Panc1 (cell line): ENCODE measurements around the gene PDLIM7. TPM values are rescaled to one million over a fixed set of nuclear protein-coding genes. Genes with fewer than 3 reads are reported as not detected.

Source experiments
- ATAC-seq: fragments of 200-7000 bp; cut with Tn5 transposase; 2 replicates; pipeline ENCODE4 v1.9.1; 2020; ENCODE audit warnings: mild to moderate bottlenecking, moderate library complexity
- BruUV-seq: library from RNA; stranded (reverse); fragments of 400-500 nt; replicated peaks from 2 replicates; lab custom pipeline; 2021; lab: Mats Ljungman, UMichigan
- CTCF ChIA-PET: fragments of 300-600 bp; sonication (Branson Sonifier 250); formaldehyde crosslinking; loops from one replicate; lab custom pipeline; 2022; ENCODE audit warnings: antibody characterized with exemption; lab: Charles Lee
- POLR2A ChIA-PET: fragments of 300-600 bp; sonication (Branson Sonifier 250); formaldehyde crosslinking; loops from one replicate; lab custom pipeline; 2022; ENCODE audit warnings: antibody characterized with exemption; lab: Charles Lee
- DNase-seq: peaks from one replicate; pipeline ENCODE4 v3.0.0-alpha.2; 2010; ENCODE audit warnings: low read depth, low spot score
- H3K27ac ChIP-seq: 2 replicates; pipeline ENCODE4 v1.5.1; 2011; ENCODE audit warnings: mild to moderate bottlenecking, low read length, inconsistent platforms
- H3K27me3 ChIP-seq: fragments of 200-500 bp; sonication (Bioruptor generic); 2 replicates; pipeline ENCODE4 v1.6.0; 2014; ENCODE audit warnings: low read length, inconsistent platforms; ENCODE audit not compliant: control insufficient read depth, insufficient read depth
- H3K36me3 ChIP-seq: fragments of 200-500 bp; sonication (Bioruptor generic); 2 replicates; pipeline ENCODE4 v1.5.1; 2014; ENCODE audit warnings: inconsistent platforms, mild to moderate bottlenecking, low read length, moderate library complexity; ENCODE audit not compliant: control insufficient read depth, insufficient read depth
- H3K4me1 ChIP-seq: 2 replicates; pipeline ENCODE4 v1.5.1; 2011; ENCODE audit warnings: inconsistent platforms, mild to moderate bottlenecking, low read length, moderate library complexity; ENCODE audit not compliant: control insufficient read depth, insufficient read depth
- H3K4me3 ChIP-seq, 2 experiments: 2 replicates each; pipeline ENCODE4 v1.5.1; 2011 to 2012; ENCODE audit warnings: low read depth in 2 of 2, low read length in 2 of 2, mild to moderate bottlenecking in 2 of 2, inconsistent platforms in 1 of 2, moderate library complexity in 1 of 2
- H3K9me3 ChIP-seq: fragments of 200-500 bp; sonication (Bioruptor generic); 2 replicates; pipeline ENCODE4 v1.5.1; 2014; ENCODE audit warnings: low read depth, mild to moderate bottlenecking, inconsistent platforms, low read length, moderate library complexity; ENCODE audit not compliant: control insufficient read depth, insufficient read depth
- CTCF ChIP-seq: fragments of 450-650 bp; IDR thresholded peaks from 2 replicates; pipeline ENCODE4 v1.5.1; 2017; ENCODE audit warnings: mild to moderate bottlenecking
- POLR2AphosphoS5 ChIP-seq: IDR thresholded peaks from 2 replicates; pipeline ENCODE4 v1.6.1; 2012; ENCODE audit warnings: mild to moderate bottlenecking, low read depth, low read length, moderate library complexity
- REST ChIP-seq, 2 experiments: IDR thresholded peaks; 2 replicates each; pipeline ENCODE4 v1.6.1; 2011 to 2012; ENCODE audit warnings: low read depth in 2 of 2, control low read depth in 1 of 2, low read length in 1 of 2, mild to moderate bottlenecking in 1 of 2, moderate library complexity in 1 of 2; ENCODE audit not compliant: insufficient read depth in 1 of 2
- SIN3A ChIP-seq: IDR thresholded peaks from 2 replicates; pipeline ENCODE4 v1.6.1; 2012; ENCODE audit warnings: low read depth, mild to moderate bottlenecking, low read length, moderate library complexity, borderline replicate concordance; ENCODE audit not compliant: insufficient read depth
- TCF7L2 ChIP-seq: IDR thresholded peaks from 2 replicates; pipeline ENCODE4 v1.6.1; 2011; ENCODE audit warnings: mild to moderate bottlenecking, low read depth, low read length, inconsistent platforms
- in situ Hi-C: cut with HindIII; loops from 2 replicates; pipeline ENCODE4 v1.10.0; 2016; ENCODE audit warnings: low sequenced_read_pairs, low pct_unique_long_range_greater_than_20kb
- intact Hi-C: fragments of 100-400 bp; cut with micrococcal nuclease; formaldehyde crosslinking; loops from one replicate; pipeline ENCODE4 v1.10.0; 2022; ENCODE audit not compliant: unreplicated experiment
- total RNA-seq: library from RNA; stranded (reverse); gene quantifications from one replicate; pipeline ENCODE4 v1.2.1, GENCODE V29; 2021; ENCODE audit not compliant: unreplicated experiment

PDLIM7 gene
- total RNA-seq, 1 experiment from 2014 or later = 62.9 TPM

- peaks cover 3% of the 10 kb centered on the region; the same call in 1 of the 2 replicates for H3K36me3 ChIP-seq
- POLR2A ChIA-PET = no interaction called here
- CTCF ChIA-PET = no interaction called here
Observed at GRCh38 chr5:177487975-177488374, 9.4 kb downstream of the PDLIM7 start.

GRCh38 chr5:177487144-177487543, 10.3 kb downstream of the PDLIM7 start:
- no TSS peak for BruUV-seq
- POLR2A ChIA-PET = no interaction called here
- intact Hi-C loops = no loop called here
- Histone ChIP-seq H3K9me3 (no peaks in the 10 kb centered on the region), H3K4me3 (no peak overlapping the region), H3K36me3 (peaks cover 3% of the 10 kb centered on the region; the same call in 1 of the 2 replicates), H3K27ac (no peak overlapping the region), H3K4me1 (peaks cover 4% of the 10 kb centered on the region; the same call in 1 of the 2 replicates), H3K27me3 (no peaks in the 10 kb centered on the region)
- no peak for DNase-seq
- in situ Hi-C loops = no loop called here
- no peak for TF ChIP-seq CTCF
- no peak for TF ChIP-seq SIN3A
- TF ChIP-seq REST (IDR thresholded peaks at IDR 0.05; ENCODE audit: insufficient read depth in 1 of 2, low read depth in 2 of 2, low read length in 1 of 2) = no peak
- TF ChIP-seq TCF7L2 = no peak
- TF ChIP-seq POLR2AphosphoS5 = no peak
- no peak for ATAC-seq
- CTCF ChIA-PET = no interaction called here

More at GRCh38 chr5:177487975-177488374, 9.4 kb downstream of the PDLIM7 start:
- TF ChIP-seq CTCF = no peak; the same call in 1 of the 2 replicates
- TF ChIP-seq POLR2AphosphoS5 = no peak
- no peak for TF ChIP-seq SIN3A
- no peak for TF ChIP-seq REST (IDR thresholded peaks at IDR 0.05; ENCODE audit: insufficient read depth in 1 of 2, low read depth in 2 of 2, low read length in 1 of 2)
- no peak for TF ChIP-seq TCF7L2
- Histone ChIP-seq H3K4me1 (peaks cover 4% of the 10 kb centered on the region; the same call in 1 of the 2 replicates), H3K27ac (no peak overlapping the region), H3K27me3 (no peaks in the 10 kb centered on the region), H3K4me3 (no peak overlapping the region), H3K9me3 (no peaks in the 10 kb centered on the region)
- ATAC-seq = no peak
- in situ Hi-C loops (no loop called here), intact Hi-C loops (no loop called here)
- DNase-seq = no peak
- BruUV-seq = no TSS peak
